ENCODE measurements around the gene PGM2L1.

Gene PGM2L1

DNA sequence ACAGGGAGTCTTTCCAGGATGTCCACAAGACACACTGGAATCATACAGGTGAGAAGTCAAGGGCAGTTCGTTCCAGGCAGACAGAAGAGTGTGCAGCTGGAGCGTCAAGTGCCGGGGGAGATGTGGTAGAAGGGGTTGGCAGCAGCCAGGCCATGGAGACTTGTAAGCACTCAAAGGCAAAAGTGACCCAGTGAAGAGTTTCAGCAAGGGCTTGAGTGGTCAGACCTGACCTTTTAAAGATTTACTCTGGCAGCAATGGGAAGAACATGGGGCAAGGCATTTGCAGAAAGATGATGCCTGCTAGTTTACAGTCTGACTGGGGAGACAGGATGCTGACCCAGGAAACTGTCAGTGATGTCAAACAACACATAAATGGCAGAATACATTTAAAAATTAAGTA lies 115.8 kb downstream of the PGM2L1 start:
- Histone ChIP-seq H3K4me1 (ENCODE audit: control insufficient read depth, insufficient read depth, low read length) (no peaks in the 10 kb centered on the region), H3K27me3 (ENCODE audit: control insufficient read depth, insufficient read depth, low read length, poor library complexity, severe bottlenecking) (no peaks in the 10 kb centered on the region), H3K9me3 (ENCODE audit: control insufficient read depth, low read length) (no peaks in the 10 kb centered on the region), H3K36me3 (ENCODE audit: control insufficient read depth, insufficient read depth, low read length) (no peaks in the 10 kb centered on the region), H3K4me3 (ENCODE audit: insufficient read depth, low read depth, low read length) (no peak overlapping the region), H3K27ac (ENCODE audit: insufficient read depth, low read depth, low read length, poor library complexity, severe bottlenecking) (no peak overlapping the region)
- WGBS, 2 experiments = 91 to 93% methylated on average over 3 of the region's 3 CpGs

DNA sequence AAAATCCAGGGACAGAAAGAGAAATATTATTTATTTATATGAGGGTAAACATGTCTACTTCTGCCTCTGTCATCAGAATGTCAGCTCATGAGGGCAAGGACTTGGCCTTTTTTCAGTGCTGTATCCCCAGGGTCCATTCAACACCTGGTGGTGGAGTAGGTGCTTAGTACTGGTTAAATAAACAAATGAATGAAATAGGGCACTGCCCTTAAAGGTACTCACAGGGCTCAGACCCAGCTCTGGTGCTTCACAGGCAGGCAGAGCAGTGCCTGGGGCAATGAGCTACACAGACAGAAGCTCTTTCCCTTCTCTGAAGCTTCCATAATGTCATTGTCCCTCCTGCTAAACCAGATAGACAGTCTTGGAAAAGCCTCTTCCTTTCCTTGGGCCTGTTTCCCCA lies 117.7 kb downstream of the PGM2L1 start:
- no peaks in the 10 kb centered on the region for H3K36me3 ChIP-seq (ENCODE audit: control insufficient read depth, insufficient read depth, low read length)
- no peak overlapping the region for H3K4me3 ChIP-seq (ENCODE audit: insufficient read depth, low read depth, low read length)
- H3K27ac ChIP-seq (ENCODE audit: insufficient read depth, low read depth, low read length, poor library complexity, severe bottlenecking) = no peak overlapping the region
- H3K4me1 ChIP-seq (ENCODE audit: control insufficient read depth, insufficient read depth, low read length) = no peaks in the 10 kb centered on the region
- no peaks in the 10 kb centered on the region for H3K27me3 ChIP-seq (ENCODE audit: control insufficient read depth, insufficient read depth, low read length, poor library complexity, severe bottlenecking)
- H3K9me3 ChIP-seq (ENCODE audit: control insufficient read depth, low read length) = no peaks in the 10 kb centered on the region

Measured in ectodermal cell (in vitro differentiated cells).